Parathyroid adenoma (tissue), 2 donors: ENCODE measurements around the gene ZDHHC21.

ENCODE experiments used
- H2AFZ ChIP-seq: fragments of 300-600 bp; sonication (generic); one replicate; pipeline ENCODE4 v1.7.0; 2017; ENCODE audit warnings: antibody characterized with exemption, mild to moderate bottlenecking
- H3K27ac ChIP-seq: fragments of 300-600 bp; sonication (generic); one replicate; pipeline ENCODE4 v1.7.0; 2017
- H3K27me3 ChIP-seq: fragments of 300-600 bp; sonication (generic); one replicate; pipeline ENCODE4 v1.7.0; 2017; ENCODE audit warnings: low read length; ENCODE audit not compliant: control insufficient read depth, insufficient read depth
- H3K36me3 ChIP-seq: fragments of 300-600 bp; sonication (generic); one replicate; pipeline ENCODE4 v1.7.0; 2017; ENCODE audit warnings: low read length; ENCODE audit not compliant: control insufficient read depth, insufficient read depth
- H3K4me1 ChIP-seq: fragments of 300-600 bp; sonication (generic); one replicate; pipeline ENCODE4 v1.7.0; 2017; ENCODE audit warnings: control low read depth
- H3K4me2 ChIP-seq: fragments of 300-600 bp; sonication (generic); one replicate; pipeline ENCODE4 v1.7.0; 2017; ENCODE audit warnings: low read length
- H3K4me3 ChIP-seq: fragments of 300-600 bp; sonication (generic); one replicate; pipeline ENCODE4 v1.7.0; 2017; ENCODE audit warnings: low read depth, low read length
- H3K79me2 ChIP-seq: fragments of 300-600 bp; sonication (generic); one replicate; pipeline ENCODE4 v1.7.0; 2017; ENCODE audit warnings: control low read depth
- H3K9ac ChIP-seq: fragments of 300-600 bp; sonication (generic); one replicate; pipeline ENCODE4 v1.7.0; 2017; ENCODE audit warnings: mild to moderate bottlenecking
- H3K9me3 ChIP-seq: fragments of 300-600 bp; sonication (generic); one replicate; pipeline ENCODE4 v1.7.0; 2017; ENCODE audit warnings: low read length; ENCODE audit not compliant: control insufficient read depth
- CTCF ChIP-seq: fragments of 300-600 bp; sonication (generic); IDR thresholded peaks from one replicate; pipeline ENCODE4 v1.7.0; 2017; ENCODE audit warnings: antibody characterized with exemption, mild to moderate bottlenecking
- donor health status: primary hyperparathyroidism.

Gene ZDHHC21

GRCh38 chr9:14591411-14591810 is 101.8 kb downstream of the ZDHHC21 start:
- Histone ChIP-seq H3K79me2 (no peaks in the 10 kb centered on the region), H3K36me3 (no peaks in the 10 kb centered on the region), H3K9ac (no peak overlapping the region), H3K4me1 (no peaks in the 10 kb centered on the region), H3K4me2 (no peak overlapping the region), H3K9me3 (no peaks in the 10 kb centered on the region), H3K27ac (no peak overlapping the region), H3K4me3 (no peak overlapping the region), H3K27me3 (no peaks in the 10 kb centered on the region), H2AFZ (no peak overlapping the region)
- TF ChIP-seq CTCF: no peak

- H3K79me2 ChIP-seq: no peaks in the 10 kb centered on the region
- no peak overlapping the region for H3K4me2 ChIP-seq
- H2AFZ ChIP-seq: no peak overlapping the region
- TF ChIP-seq CTCF: no peak
- H3K4me1 ChIP-seq: no peaks in the 10 kb centered on the region
- H3K27me3 ChIP-seq: no peaks in the 10 kb centered on the region
- H3K9ac ChIP-seq: no peak overlapping the region
- no peak overlapping the region for H3K4me3 ChIP-seq
- no peak overlapping the region for H3K27ac ChIP-seq
- H3K36me3 ChIP-seq: no peaks in the 10 kb centered on the region
- no peaks in the 10 kb centered on the region for H3K9me3 ChIP-seq
Observed at GRCh38 chr9:14585730-14586473, 107.3 kb downstream of the ZDHHC21 start.

- Histone ChIP-seq H3K4me3 (no peak overlapping the region), H3K4me1 (no peaks in the 10 kb centered on the region), H3K36me3 (no peaks in the 10 kb centered on the region), H3K9me3 (no peaks in the 10 kb centered on the region), H3K4me2 (no peak overlapping the region), H3K27me3 (no peaks in the 10 kb centered on the region), H3K27ac (no peak overlapping the region), H2AFZ (no peak overlapping the region), H3K79me2 (no peaks in the 10 kb centered on the region), H3K9ac (no peak overlapping the region)
- no peak for TF ChIP-seq CTCF
Observed at GRCh38 chr9:14584571-14584970, 108.7 kb downstream of the ZDHHC21 start.

- no peak for TF ChIP-seq CTCF
- no peaks in the 10 kb centered on the region for H3K9me3 ChIP-seq
- H3K79me2 ChIP-seq: no peaks in the 10 kb centered on the region
- H3K36me3 ChIP-seq: no peaks in the 10 kb centered on the region
- H3K27me3 ChIP-seq: no peaks in the 10 kb centered on the region
- H3K4me3 ChIP-seq: no peak overlapping the region
- no peaks in the 10 kb centered on the region for H3K4me1 ChIP-seq
- H3K4me2 ChIP-seq: no peak overlapping the region
- no peak overlapping the region for H3K27ac ChIP-seq
- no peak overlapping the region for H2AFZ ChIP-seq
- no peak overlapping the region for H3K9ac ChIP-seq
Observed at GRCh38 chr9:14578030-14578429, 115.2 kb downstream of the ZDHHC21 start.

GRCh38 chr9:14574173-14574572 is 119.1 kb downstream of the ZDHHC21 start:
- no peaks in the 10 kb centered on the region for H3K4me1 ChIP-seq
- no peak overlapping the region for H3K27ac ChIP-seq
- no peaks in the 10 kb centered on the region for H3K79me2 ChIP-seq
- H3K4me2 ChIP-seq: no peak overlapping the region
- no peak overlapping the region for H3K4me3 ChIP-seq
- TF ChIP-seq CTCF: no peak
- H3K27me3 ChIP-seq: no peaks in the 10 kb centered on the region
- no peaks in the 10 kb centered on the region for H3K36me3 ChIP-seq
- no peaks in the 10 kb centered on the region for H3K9me3 ChIP-seq
- H2AFZ ChIP-seq: no peak overlapping the region
- H3K9ac ChIP-seq: no peak overlapping the region
